Brain microvascular endothelial cell (primary cell): ENCODE results near the gene NAA80.

Source experiments
- DNase-seq: peaks from one replicate; pipeline ENCODE4 v3.0.0-alpha.2; 2020
- H3K27ac ChIP-seq: fragments of 250-450 bp; sonication (Bioruptor Pico); 2 replicates; pipeline ENCODE4 v1.5.1; 2020; ENCODE audit warnings: mild to moderate bottlenecking, moderate library complexity
- H3K27me3 ChIP-seq: fragments of 250-450 bp; sonication (Bioruptor Pico); replicated peaks from 2 replicates; pipeline ENCODE4 v1.5.1; 2020; ENCODE audit warnings: mild to moderate bottlenecking
- H3K36me3 ChIP-seq: fragments of 250-450 bp; sonication (Bioruptor Pico); replicated peaks from 2 replicates; pipeline ENCODE4 v1.5.1; 2020; ENCODE audit warnings: mild to moderate bottlenecking
- H3K4me3 ChIP-seq: 2 replicates; pipeline ENCODE4 v1.5.1; 2011; ENCODE audit warnings: low read depth, mild to moderate bottlenecking, control low read depth, low read length, moderate library complexity
- CTCF ChIP-seq: IDR thresholded peaks from 2 replicates; pipeline ENCODE4 v1.5.1; 2011; ENCODE audit warnings: low read depth, mild to moderate bottlenecking, moderate library complexity, low read length, control low read depth, inconsistent platforms; ENCODE audit errors: missing control alignments
- in situ Hi-C: cut with HindIII; loops from 2 replicates; pipeline ENCODE4 v1.10.0; 2017; ENCODE audit warnings: low sequenced_read_pairs, low pct_ligation_motif_present

Gene NAA80

GRCh38 chr3:50331364-50331907 lies 32.2 kb upstream of the NAA80 start:
- H3K4me3 ChIP-seq = no peak overlapping the region
- in situ Hi-C loops = no loop called here
- H3K36me3 ChIP-seq = peaks cover 27% of the 10 kb centered on the region
- no peak for DNase-seq
- no peaks in the 10 kb centered on the region for H3K27me3 ChIP-seq
- no peak overlapping the region for H3K27ac ChIP-seq
- TF ChIP-seq CTCF = no peak

- Histone ChIP-seq H3K36me3 (peaks cover 30% of the 10 kb centered on the region), H3K4me3 (no peak overlapping the region), H3K27ac (no peak overlapping the region), H3K27me3 (no peaks in the 10 kb centered on the region)
- no peak for DNase-seq
- TF ChIP-seq CTCF = no peak
- in situ Hi-C loops = no loop called here
These were observed 31.1 kb upstream of the NAA80 start for GRCh38 chr3:50330330-50330729.

- TF ChIP-seq CTCF = no peak
- in situ Hi-C loops = no loop called here
- Histone ChIP-seq H3K27ac (peak within 1 kb of the TSS; percentile 26), H3K27me3 (no peaks in the 10 kb centered on the region), H3K36me3 (peaks cover 30% of the 10 kb centered on the region), H3K4me3 (peak within 1 kb of the TSS; percentile 84)
- peak; percentile 95 for DNase-seq
These were observed 28.9 kb upstream of the NAA80 start, which contains the start of gene TUSC2 for GRCh38 chr3:50327943-50328691. Gene TUSC2, minus strand, starts transcription at chr3:50328223. Its CDS starts 124 bp downstream, at chr3:50328099.

GRCh38 chr3:50327129-50327528 lies 27.9 kb upstream of the NAA80 start:
- DNase-seq = no peak
- Histone ChIP-seq H3K4me3 (peak overlapping the region; percentile 84), H3K27ac (no peak overlapping the region), H3K36me3 (peaks cover 30% of the 10 kb centered on the region), H3K27me3 (no peaks in the 10 kb centered on the region)
- in situ Hi-C loops = no loop called here
- no peak for TF ChIP-seq CTCF

- in situ Hi-C loops = no loop called here
- no peak for DNase-seq
- H3K36me3 ChIP-seq = peaks cover 22% of the 10 kb centered on the region
- H3K4me3 ChIP-seq = no peak overlapping the region
- H3K27ac ChIP-seq = no peak overlapping the region
- TF ChIP-seq CTCF = no peak
- no peaks in the 10 kb centered on the region for H3K27me3 ChIP-seq
These were observed 27.0 kb upstream of the NAA80 start for GRCh38 chr3:50326182-50326541.
